Dermis microvascular lymphatic vessel endothelial cell (primary cell): ENCODE measurements around the gene POP5. TPM values are rescaled to one million over a fixed set of nuclear protein-coding genes. Genes with fewer than 3 reads are reported as not detected.
"Not testable (repeated sequence)": the region's sequence is repeated elsewhere in the genome, so short reads cannot be mapped to it uniquely, and the experiment has no call there.

Source experiments
- DNase-seq, 2 donors: peaks; one replicate each; pipeline versions ENCODE4 v3.0.0 to v3.0.0-alpha.2; 2010; ENCODE audit warnings: low read depth in 2 of 2
- total RNA-seq: library from RNA; depleted of rRNA; stranded (reverse); fragments of >200 nt; gene quantifications from 2 replicates; pipeline ENCODE4 v1.2.1, GENCODE V29; 2014

Gene POP5
- total RNA-seq, 1 donor from 2014 or later: 20.7 TPM

GRCh38 chr12:120538281-120539156, 42.7 kb downstream of the POP5 start:
- DNase-seq: peak; percentile 32 to 84

- DNase-seq: no peak
Measured at GRCh38 chr12:120537856-120538220, 43.4 kb downstream of the POP5 start.

DNA sequence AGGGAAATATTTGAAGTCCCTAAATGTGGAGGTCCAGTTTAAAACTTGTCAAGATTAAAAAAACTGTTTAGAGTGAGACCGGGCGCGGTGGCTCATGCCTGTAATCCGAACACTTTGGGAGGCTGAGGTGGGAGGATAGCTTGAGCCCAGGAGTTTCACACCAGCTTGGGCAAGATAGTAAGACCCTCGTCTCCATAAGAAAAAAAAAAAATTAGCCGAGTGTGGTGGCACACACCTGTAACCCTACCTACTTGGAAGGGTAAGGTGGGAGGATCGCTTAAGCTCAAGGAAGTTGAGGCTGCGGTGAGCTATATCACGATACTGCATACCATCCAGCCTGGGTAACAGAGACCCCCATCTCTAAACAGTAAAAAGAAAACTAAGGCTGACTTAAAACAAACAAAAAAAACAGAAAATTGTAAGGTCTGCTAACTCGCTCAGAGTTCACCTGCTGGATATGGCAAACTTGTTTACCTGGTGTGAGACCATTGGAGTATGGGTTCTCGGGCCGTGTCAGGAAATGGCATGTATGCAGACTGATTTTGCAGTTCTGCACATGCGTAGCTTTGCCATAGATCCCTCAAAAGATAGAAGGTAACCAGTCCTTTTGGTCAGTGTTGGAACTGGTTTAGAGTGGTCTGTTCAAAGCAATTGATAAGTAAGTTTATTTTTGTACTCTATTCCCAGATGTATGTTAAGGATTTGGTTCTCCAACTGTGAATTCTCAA, 45.0 kb downstream of the POP5 start:
- DNase-seq: peak in 1 of 2 donors; percentile 25

GRCh38 chr12:120534703-120535655, 46.2 kb downstream of the POP5 start:
- DNase-seq: peak in 1 of 2 donors; percentile 75

DNA sequence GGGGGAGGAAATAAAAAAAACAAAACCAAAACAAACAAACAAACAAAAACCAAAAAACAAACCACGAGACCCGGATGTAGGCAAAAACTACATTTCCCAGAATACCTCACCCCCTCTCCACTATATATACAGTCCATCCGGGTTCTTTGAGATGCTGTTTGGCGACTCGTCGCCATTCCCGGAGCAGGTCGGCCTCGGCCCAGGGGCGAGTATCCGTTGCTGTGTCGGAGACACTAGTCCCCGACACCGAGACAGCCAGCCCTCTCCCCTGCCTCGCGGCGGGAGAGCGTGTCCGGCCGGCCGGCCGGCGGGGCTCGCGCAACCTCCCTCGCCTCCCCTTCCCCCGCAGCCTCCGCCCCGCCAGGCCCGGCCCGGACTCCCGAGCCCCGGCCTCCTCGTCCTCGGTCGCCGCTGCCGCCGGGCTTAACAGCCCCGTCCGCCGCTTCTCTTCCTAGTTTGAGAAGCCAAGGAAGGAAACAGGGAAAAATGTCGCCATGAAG, 46.9 kb downstream of the POP5 start, which contains the start of gene RNF10:
Gene RNF10 (plus strand): TSS at position 154 of the 500 bp plus-strand sequence. CDS start 456 bp downstream, outside the sequence.
- peak; percentile 83 to 86 for DNase-seq

DNA sequence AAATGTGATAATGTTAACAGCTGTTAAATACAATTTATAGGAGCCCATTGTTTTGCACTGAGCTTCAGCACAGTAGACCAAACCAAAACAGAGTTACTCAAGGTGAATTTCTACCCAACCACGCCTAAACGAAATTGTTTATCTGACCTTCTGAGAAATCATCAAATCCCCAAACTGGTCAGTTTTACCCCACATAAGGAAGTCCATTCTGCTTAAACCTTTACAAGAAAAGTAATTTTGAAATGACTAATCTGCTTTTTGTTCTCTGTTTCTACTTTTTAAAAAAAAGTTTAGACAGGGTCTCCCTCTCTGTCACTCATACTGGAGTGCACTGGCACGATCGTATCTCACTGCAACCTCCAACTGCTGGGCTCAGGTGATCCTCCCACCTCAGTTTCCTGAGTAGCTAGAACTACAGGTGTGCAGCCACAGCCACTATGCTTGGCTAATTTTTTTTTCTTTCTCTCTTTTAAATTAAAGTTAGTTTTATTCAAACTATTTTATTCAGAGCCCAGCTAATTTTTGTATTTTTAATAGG, 48.4 kb downstream of the POP5 start:
- DNase-seq: no peak

DNA sequence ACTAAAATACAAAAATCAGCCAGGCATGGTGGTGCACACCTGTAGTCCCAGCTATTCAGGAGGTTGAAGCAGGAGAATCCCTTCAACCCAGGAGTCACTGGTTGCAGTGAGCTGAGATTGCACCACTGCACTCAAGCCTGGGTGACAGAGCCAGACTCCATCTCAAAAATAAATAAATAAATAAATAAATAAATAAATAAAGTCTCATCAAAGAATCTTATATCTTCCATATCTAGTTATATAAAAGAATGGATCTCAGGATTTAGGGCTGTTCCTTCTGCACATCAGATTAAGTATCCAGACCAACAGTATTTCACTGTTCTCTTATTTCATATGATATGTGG, 50.8 kb downstream of the POP5 start:
- not testable (repeated sequence) for DNase-seq

DNA sequence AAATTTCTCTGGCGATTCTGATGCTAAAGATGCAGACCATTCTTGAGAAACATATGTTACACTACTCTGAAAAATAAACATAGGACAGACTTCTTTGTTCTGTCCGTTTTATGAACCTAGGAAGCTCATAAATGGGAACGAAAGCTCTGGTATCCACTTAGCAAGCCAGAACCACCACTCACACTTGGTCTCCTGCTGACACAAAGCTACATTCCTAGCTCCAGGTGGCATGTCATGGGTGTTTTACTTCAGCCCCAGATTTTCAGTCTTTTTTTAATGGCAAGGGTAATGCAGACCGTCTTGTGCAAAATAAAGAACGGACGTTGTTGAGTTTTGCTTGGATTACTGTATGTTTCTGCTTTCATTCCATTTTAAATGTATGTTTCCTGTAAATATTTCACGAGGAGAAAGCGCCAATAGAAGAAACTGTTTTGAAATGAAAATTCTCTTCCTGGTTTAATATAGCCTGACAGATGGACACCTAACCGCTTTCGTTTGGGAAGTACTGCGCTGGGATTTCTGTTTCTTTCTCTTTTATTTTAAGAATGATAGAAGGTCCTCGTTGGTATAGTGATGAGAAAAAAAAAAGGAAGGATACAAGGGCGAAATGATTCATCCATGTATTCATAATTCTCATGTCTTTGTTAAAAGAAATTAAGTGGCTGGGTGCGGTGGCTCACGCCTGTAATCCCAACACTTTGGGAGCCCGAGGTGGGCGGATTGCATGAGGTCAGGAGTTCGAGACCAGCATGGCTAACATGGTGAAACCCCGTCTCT, 51.4 kb downstream of the POP5 start:
- DNase-seq: peak; percentile 40 to 67

DNA sequence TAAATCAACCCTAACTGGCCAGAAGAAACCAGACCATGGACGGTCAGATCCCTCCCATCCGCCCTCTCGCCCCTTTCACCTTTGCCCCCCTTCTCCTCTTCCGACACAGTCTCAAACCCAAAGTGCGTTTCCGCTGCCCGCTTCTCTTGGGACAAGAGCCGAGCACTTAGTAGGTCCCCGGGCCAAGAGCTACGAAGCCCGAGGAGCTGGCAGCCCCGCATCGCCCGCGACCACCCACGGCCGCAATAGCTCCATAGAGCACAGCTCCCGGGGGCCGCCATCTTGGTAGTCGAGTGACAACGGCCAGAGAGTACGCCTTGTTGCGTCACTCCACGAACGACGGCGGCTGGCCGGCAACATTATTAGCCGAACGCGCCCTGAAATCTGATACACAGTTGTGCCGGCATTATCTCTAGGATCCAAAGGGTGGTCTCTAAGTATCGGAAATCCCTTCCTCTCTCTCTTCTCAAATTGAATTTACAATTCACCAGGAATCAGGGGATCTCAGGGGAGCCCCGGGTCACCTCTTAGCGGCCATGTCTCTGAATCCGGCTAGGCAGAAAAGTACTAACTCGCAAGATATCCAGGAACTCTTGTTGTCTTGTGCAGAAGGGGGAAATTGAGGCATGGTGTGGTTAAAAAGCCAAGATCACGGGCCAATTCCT, 52.2 kb downstream of the POP5 start, which contains the start of gene COQ5:
Gene COQ5 (minus strand): TSS at position 298 of the 665 bp plus-strand sequence. CDS start 17 bp downstream, at position 281.
- peak; percentile 82 to 91 for DNase-seq

Other genes starting within 250 kb of the POP5 start
- gene MSI1, start 212.2 kb downstream of the POP5 start, total RNA-seq: not detected in 2 replicates
- 417 and 434 TPM in 2 replicates for gene COX6A1, start 143.3 kb downstream of the POP5 start, total RNA-seq
- 25.7 and 30.3 TPM in 2 replicates for gene TRIAP1, start 135.0 kb downstream of the POP5 start, total RNA-seq
- gene GATC, start 135.0 kb downstream of the POP5 start, total RNA-seq: 16.9 and 19.3 TPM in 2 replicates
- 259 and 284 TPM in 2 replicates for gene SRSF9, start 111.7 kb downstream of the POP5 start, total RNA-seq
- 241 and 279 TPM in 2 replicates for gene DYNLL1, start 85.3 kb downstream of the POP5 start, total RNA-seq
- 16.6 and 25.7 TPM in 2 replicates for gene COQ5, start 52.2 kb downstream of the POP5 start, total RNA-seq
- 78.6 and 131 TPM in 2 replicates for gene RNF10, start 47.0 kb downstream of the POP5 start, total RNA-seq
- not detected in 2 replicates for gene CABP1, start 59.2 kb upstream of the POP5 start, total RNA-seq
- gene MLEC, start 105.7 kb upstream of the POP5 start, total RNA-seq: 31.7 and 45.1 TPM in 2 replicates
- gene UNC119B, start 129.1 kb upstream of the POP5 start, total RNA-seq: 16.3 and 17.6 TPM in 2 replicates
- gene ACADS, start 144.4 kb upstream of the POP5 start, total RNA-seq: 27.7 and 36.2 TPM in 2 replicates